ENCODE measurements around the gene TMEM121B.

The TMEM121B gene

GRCh38 chr22:17109976-17110375 lies 11.2 kb downstream of the TMEM121B start:
- no peaks in the 10 kb centered on the region for H3K9me3 ChIP-seq
- no peak for TF ChIP-seq CTCF (IDR thresholded peaks at IDR 0.05)
- peak overlapping the region; percentile 91 for H3K27ac ChIP-seq
- peaks cover 97% of the 10 kb centered on the region for H3K36me3 ChIP-seq
- no peaks in the 10 kb centered on the region for H3K27me3 ChIP-seq
- H3K4me3 ChIP-seq (ENCODE audit: low read depth in 1 of 2, low read length in 1 of 2) = no peak overlapping the region
- H3K4me1 ChIP-seq (ENCODE audit: control insufficient read depth in 1 of 2, insufficient read depth in 1 of 2, low read depth in 1 of 2, low read length in 1 of 2) = peaks cover 96 to 99% of the 10 kb centered on the region in 2 experiments

- no peaks in the 10 kb centered on the region for H3K9me3 ChIP-seq
- peaks cover 96 to 99% of the 10 kb centered on the region in 2 experiments for H3K4me1 ChIP-seq (ENCODE audit: control insufficient read depth in 1 of 2, insufficient read depth in 1 of 2, low read depth in 1 of 2, low read length in 1 of 2)
- peak overlapping the region in 1 of 2 experiments; percentile 58 for H3K4me3 ChIP-seq (ENCODE audit: low read depth in 1 of 2, low read length in 1 of 2)
- H3K27me3 ChIP-seq = no peaks in the 10 kb centered on the region
- peak overlapping the region; percentile 91 for H3K27ac ChIP-seq
- no peak for TF ChIP-seq CTCF (IDR thresholded peaks at IDR 0.05)
- peaks cover 97% of the 10 kb centered on the region for H3K36me3 ChIP-seq
Observed at GRCh38 chr22:17109113-17109865, 11.9 kb downstream of the TMEM121B start.

GRCh38 chr22:17108256-17109112 lies 12.7 kb downstream of the TMEM121B start:
- Histone ChIP-seq H3K9me3 (no peaks in the 10 kb centered on the region), H3K27ac (peak overlapping the region; percentile 91), H3K36me3 (peaks cover 96% of the 10 kb centered on the region), H3K4me3 (ENCODE audit: low read depth in 1 of 2, low read length in 1 of 2) (peak overlapping the region; percentile 58 to 63), H3K27me3 (no peaks in the 10 kb centered on the region), H3K4me1 (ENCODE audit: control insufficient read depth in 1 of 2, insufficient read depth in 1 of 2, low read depth in 1 of 2, low read length in 1 of 2) (peaks cover 96 to 97% of the 10 kb centered on the region in 2 experiments)
- TF ChIP-seq CTCF (IDR thresholded peaks at IDR 0.05) = no peak

- Histone ChIP-seq H3K27me3 (no peaks in the 10 kb centered on the region), H3K36me3 (peaks cover 97% of the 10 kb centered on the region), H3K27ac (peak overlapping the region; percentile 91), H3K4me3 (ENCODE audit: low read depth in 1 of 2, low read length in 1 of 2) (peak overlapping the region; percentile 58 to 63), H3K9me3 (no peaks in the 10 kb centered on the region), H3K4me1 (ENCODE audit: control insufficient read depth in 1 of 2, insufficient read depth in 1 of 2, low read depth in 1 of 2, low read length in 1 of 2) (peaks cover 96 to 98% of the 10 kb centered on the region in 2 experiments)
- TF ChIP-seq CTCF (IDR thresholded peaks at IDR 0.05) = no peak
Observed at GRCh38 chr22:17107547-17107810, 13.7 kb downstream of the TMEM121B start.

GRCh38 chr22:17106785-17107546 lies 14.2 kb downstream of the TMEM121B start:
- peaks cover 97% of the 10 kb centered on the region for H3K36me3 ChIP-seq
- H3K4me3 ChIP-seq (ENCODE audit: low read depth in 1 of 2, low read length in 1 of 2) = peak overlapping the region; percentile 58 to 63
- H3K9me3 ChIP-seq = no peaks in the 10 kb centered on the region
- TF ChIP-seq CTCF (IDR thresholded peaks at IDR 0.05) = peak; percentile 25
- H3K27ac ChIP-seq = peak overlapping the region; percentile 91
- H3K4me1 ChIP-seq (ENCODE audit: control insufficient read depth in 1 of 2, insufficient read depth in 1 of 2, low read depth in 1 of 2, low read length in 1 of 2) = peaks cover 96 to 98% of the 10 kb centered on the region in 2 experiments
- no peaks in the 10 kb centered on the region for H3K27me3 ChIP-seq

Data from neutrophil (primary cell).